ENCODE results near the gene IQSEC2. TPM values are rescaled to one million over a fixed set of nuclear protein-coding genes. Genes with fewer than 3 reads are reported as not detected.

Gene IQSEC2
- total RNA-seq: 11.6 and 12.2 TPM in 2 replicates

GRCh38 chrX:53281321-53281822, at the start of gene IQSEC2:
TSS of gene IQSEC2 (minus strand) at chrX:53281584.

GRCh38 chrX:53224860-53225797, 56.3 kb downstream of the IQSEC2 start, which contains the start of gene KDM5C:
TSS of gene KDM5C (minus strand) at chrX:53225207. CDS start at chrX:53224889, 318 bp downstream.

Other genes with a start within 250 kb of the IQSEC2 start
- 5.8 and 6.3 TPM in 2 replicates for gene GPR173, start 232.8 kb downstream of the IQSEC2 start, total RNA-seq
- gene TSPYL2, start 199.2 kb downstream of the IQSEC2 start, total RNA-seq: 11.9 and 18.7 TPM in 2 replicates
- 8.3 and 12.7 TPM in 2 replicates for gene KANTR, start 187.4 kb downstream of the IQSEC2 start, total RNA-seq
- 76.8 and 155 TPM in 2 replicates for gene KDM5C, start 56.4 kb downstream of the IQSEC2 start, total RNA-seq
- gene SMC1A, start 141.1 kb upstream of the IQSEC2 start, total RNA-seq: 9.1 and 16.7 TPM in 2 replicates
- gene RIBC1, start 141.3 kb upstream of the IQSEC2 start, total RNA-seq: 0.87 and 0.99 TPM in 2 replicates
- 39.2 and 65.3 TPM in 2 replicates for gene HSD17B10, start 152.8 kb upstream of the IQSEC2 start, total RNA-seq